Brain pericyte (primary cell): Measurements from ENCODE around the gene CTXN3.

ENCODE experiments used
- DNase-seq: peaks from one replicate; pipeline ENCODE4 v3.0.0-alpha.2; 2012; ENCODE audit warnings: low read depth, low spot score

The CTXN3 gene

DNA sequence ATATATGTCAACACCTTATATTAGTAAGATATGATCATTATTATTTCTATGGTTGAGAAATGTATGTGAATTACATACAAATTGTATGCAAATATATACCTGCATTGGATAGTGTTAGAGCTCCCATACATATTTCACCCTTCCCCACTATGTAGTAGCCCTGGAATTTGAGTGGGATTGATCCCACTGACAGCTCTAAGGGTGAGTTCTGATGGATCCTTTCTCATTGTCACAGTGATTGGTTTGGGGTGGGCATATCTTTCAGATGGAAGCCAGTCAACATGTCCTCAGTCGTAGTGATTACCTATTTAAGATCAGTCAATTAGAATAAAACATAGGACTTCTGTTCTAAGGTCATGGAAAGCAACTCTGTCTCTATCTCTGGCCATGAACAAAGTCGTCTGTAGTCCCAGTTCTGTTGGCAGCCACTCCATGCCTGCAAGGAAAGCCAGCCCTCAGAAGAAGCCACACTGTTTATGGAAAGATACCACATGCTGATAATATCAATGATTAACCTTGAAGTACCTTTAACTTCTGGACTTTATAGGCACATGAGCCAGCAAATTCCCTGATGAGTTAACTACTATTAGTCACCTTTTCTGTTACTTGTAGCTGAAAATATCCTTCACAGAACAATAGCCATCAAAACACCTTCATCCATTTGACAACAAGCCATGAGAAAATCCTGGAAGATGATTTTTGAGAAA, 49.2 kb downstream of the CTXN3 start:
- DNase-seq = no peak

- DNase-seq = no peak
Observed at GRCh38 chr5:127699416-127699815, 50.5 kb downstream of the CTXN3 start.

GRCh38 chr5:127700237-127700766, 51.4 kb downstream of the CTXN3 start:
- no peak for DNase-seq

- no peak for DNase-seq
Observed at GRCh38 chr5:127702434-127702833, 53.6 kb downstream of the CTXN3 start.

DNA sequence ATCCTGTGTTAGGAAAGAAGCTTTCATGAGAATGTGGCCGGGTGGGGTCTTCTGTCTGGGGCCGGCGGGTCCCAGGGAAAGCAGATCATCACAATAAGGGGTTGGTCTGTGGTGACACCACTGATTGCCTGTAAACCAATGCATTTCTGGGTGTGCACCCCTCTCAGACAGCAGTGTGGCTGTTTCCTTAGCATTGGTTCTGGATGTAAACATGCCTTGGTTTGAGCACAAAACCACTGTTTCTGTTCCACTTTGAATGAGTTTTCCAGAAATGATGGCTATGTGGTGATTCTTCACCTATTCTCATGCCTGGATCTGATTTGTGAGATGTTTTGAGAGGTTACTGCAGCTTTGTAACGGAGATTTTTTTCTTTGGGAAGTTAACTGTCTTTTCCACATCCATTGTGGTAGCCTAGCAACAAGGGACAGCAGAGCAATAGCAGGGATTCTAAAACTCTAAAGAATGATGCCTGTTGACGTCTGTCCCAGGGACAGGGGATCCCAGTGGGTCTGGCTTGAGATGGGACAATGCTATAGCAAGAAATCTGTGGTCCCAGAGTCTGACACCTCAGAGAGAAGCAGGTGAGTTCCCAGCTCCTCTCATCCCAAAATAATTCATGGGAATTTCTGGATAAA, 54.2 kb downstream of the CTXN3 start, which contains the start of gene CCDC192:
TSS of gene CCDC192 (plus strand) at position 466 of the 636 bp plus-strand sequence. CDS start at position 521, 55 bp downstream.
- no peak for DNase-seq

DNA sequence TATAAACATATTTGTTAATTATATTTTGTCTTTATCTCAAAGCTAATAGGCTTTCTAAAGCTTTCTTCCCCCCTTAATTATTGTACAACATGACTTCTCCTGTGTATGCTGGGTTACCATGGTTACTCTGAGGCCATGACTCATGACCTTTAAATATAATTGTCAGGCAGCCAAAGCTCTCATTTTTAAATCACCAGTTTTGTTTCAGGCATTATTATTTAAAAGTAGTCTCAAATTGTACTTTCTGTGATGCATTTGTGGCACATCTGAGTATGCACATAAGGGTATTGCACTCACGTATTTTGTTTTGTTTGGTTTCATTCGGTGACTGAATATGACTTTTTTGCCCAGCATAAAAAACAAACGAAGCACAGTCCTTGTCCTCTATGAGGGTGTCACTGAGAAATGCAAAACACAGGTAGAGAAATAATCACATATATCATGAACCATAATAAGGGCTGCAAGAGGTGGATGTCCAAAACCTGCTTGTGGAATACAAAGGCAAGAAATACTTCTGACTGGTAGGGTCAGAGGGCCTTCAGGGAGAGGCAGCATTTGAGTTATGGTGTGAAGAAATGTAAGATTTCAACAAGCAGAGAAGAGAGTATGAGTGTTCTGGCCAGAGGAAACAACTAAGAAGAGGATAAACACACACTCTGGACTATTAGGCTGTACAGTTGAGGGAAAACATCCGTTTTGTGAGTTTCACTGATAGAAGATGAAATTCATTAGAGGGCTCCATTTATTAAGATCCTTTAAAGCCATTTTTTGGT, 56.4 kb downstream of the CTXN3 start:
- DNase-seq = no peak

- DNase-seq = no peak
Observed at GRCh38 chr5:127706691-127707090, 57.8 kb downstream of the CTXN3 start.

DNA sequence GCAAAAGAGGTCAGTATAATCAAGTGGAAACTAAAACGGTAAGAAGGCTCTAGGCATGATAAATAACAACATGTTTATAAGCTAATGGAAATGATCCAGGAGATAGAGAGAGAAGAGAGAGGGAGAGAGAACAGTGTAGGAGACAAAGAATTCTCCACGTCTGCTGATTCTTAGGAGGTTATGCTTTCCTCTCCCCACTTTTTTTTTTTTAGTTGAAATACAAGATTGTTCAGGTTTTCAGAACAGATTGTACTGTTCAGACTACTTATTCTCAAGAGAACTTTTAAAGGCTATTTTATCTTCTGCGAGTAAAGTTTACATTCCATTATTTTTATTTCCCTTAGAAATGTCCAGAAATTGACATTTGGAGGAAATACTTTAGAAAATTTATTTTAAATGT, 58.3 kb downstream of the CTXN3 start:
- DNase-seq = no peak
